H9 (cell line): Measurements from ENCODE around the gene OSBP2. TPM values are rescaled to one million over a fixed set of nuclear protein-coding genes. Genes with fewer than 3 reads are reported as not detected.

Experiments
- DNase-seq: peaks from one replicate; pipeline ENCODE4 v3.0.0-alpha.2; 2017
- H2AFZ ChIP-seq: one replicate; pipeline ENCODE4 v1.6.1; 2013; ENCODE audit warnings: mild to moderate bottlenecking, low read length, control low read depth, moderate library complexity
- H2AK5ac ChIP-seq: 2 replicates; pipeline ENCODE4 v1.6.1; 2013; ENCODE audit warnings: low read length, control low read depth, mixed read lengths; ENCODE audit not compliant: insufficient read length
- H2BK120ac ChIP-seq: one replicate; pipeline ENCODE4 v1.6.1; 2013; ENCODE audit warnings: low read depth, mild to moderate bottlenecking, low read length, control low read depth, inconsistent platforms; ENCODE audit not compliant: poor library complexity, severe bottlenecking
- H2BK12ac ChIP-seq: 2 replicates; pipeline ENCODE4 v1.6.1; 2013; ENCODE audit warnings: low read length, control low read depth, mixed read lengths, low read depth; ENCODE audit not compliant: insufficient read length
- H2BK15ac ChIP-seq: 2 replicates; pipeline ENCODE4 v1.6.1; 2013; ENCODE audit warnings: low read depth, low read length, control low read depth
- H2BK20ac ChIP-seq: one replicate; pipeline ENCODE4 v1.6.1; 2013; ENCODE audit warnings: low read depth, mild to moderate bottlenecking, low read length, control low read depth, inconsistent platforms; ENCODE audit not compliant: poor library complexity, severe bottlenecking
- H2BK5ac ChIP-seq: 2 replicates; pipeline ENCODE4 v1.6.1; 2013; ENCODE audit warnings: low read length, control low read depth, mixed read lengths; ENCODE audit not compliant: insufficient read length
- H3K14ac ChIP-seq: 2 replicates; pipeline ENCODE4 v1.6.1; 2013; ENCODE audit warnings: low read length, control low read depth; ENCODE audit not compliant: insufficient read depth
- H3K18ac ChIP-seq: 2 replicates; pipeline ENCODE4 v1.6.1; 2013; ENCODE audit warnings: low read depth, mild to moderate bottlenecking, mixed read lengths, low read length, control low read depth; ENCODE audit not compliant: insufficient read length
- H3K23ac ChIP-seq: 2 replicates; pipeline ENCODE4 v1.6.1; 2013; ENCODE audit warnings: low read length, control low read depth, mixed read lengths, low read depth; ENCODE audit not compliant: insufficient read length
- H3K23me2 ChIP-seq: 2 replicates; pipeline ENCODE4 v1.6.1; 2013; ENCODE audit warnings: low read depth, mild to moderate bottlenecking, mixed read lengths, low read length, control low read depth; ENCODE audit not compliant: insufficient read length, poor library complexity, severe bottlenecking
- H3K27ac ChIP-seq: 2 replicates; pipeline ENCODE4 v1.5.1; 2013; ENCODE audit warnings: low read length, control low read depth, mixed read lengths, low read depth; ENCODE audit not compliant: insufficient read length
- H3K27me3 ChIP-seq: 2 replicates; pipeline ENCODE4 v1.6.1; 2013; ENCODE audit warnings: low read length, control low read depth, inconsistent platforms; ENCODE audit not compliant: insufficient read depth
- H3K4ac ChIP-seq: 2 replicates; pipeline ENCODE4 v1.6.1; 2013; ENCODE audit warnings: low read depth, mild to moderate bottlenecking, control low read depth, inconsistent platforms, low read length, moderate library complexity
- H3K4me1 ChIP-seq: 2 replicates; pipeline ENCODE4 v1.6.1; 2013; ENCODE audit warnings: low read length, control low read depth, inconsistent platforms; ENCODE audit not compliant: insufficient read depth
- H3K4me2 ChIP-seq: 2 replicates; pipeline ENCODE4 v1.6.1; 2013; ENCODE audit warnings: low read length, control low read depth, mixed read lengths; ENCODE audit not compliant: insufficient read length, insufficient read depth
- H3K56ac ChIP-seq: 2 replicates; pipeline ENCODE4 v1.6.1; 2013; ENCODE audit warnings: low read depth, mild to moderate bottlenecking, mixed read lengths, low read length, control low read depth; ENCODE audit not compliant: insufficient read length
- H3K79me1 ChIP-seq: 2 replicates; pipeline ENCODE4 v1.6.1; 2013; ENCODE audit warnings: low read depth, mild to moderate bottlenecking, moderate library complexity, low read length, control low read depth, inconsistent platforms; ENCODE audit not compliant: insufficient read depth, poor library complexity, severe bottlenecking
- H3K79me2 ChIP-seq: 2 replicates; pipeline ENCODE4 v1.6.1; 2013; ENCODE audit warnings: low read length, control low read depth, inconsistent platforms; ENCODE audit not compliant: insufficient read depth
- H3K9ac ChIP-seq: 2 replicates; pipeline ENCODE4 v1.6.1; 2013; ENCODE audit warnings: low read length, control low read depth, mixed read lengths; ENCODE audit not compliant: insufficient read length; ENCODE audit errors: extremely low read depth
- H3K9me3 ChIP-seq: one replicate; pipeline ENCODE4 v1.6.1; 2013; ENCODE audit warnings: low read depth, low read length, inconsistent platforms; ENCODE audit not compliant: control insufficient read depth
- H3T11ph ChIP-seq: one replicate; pipeline ENCODE4 v1.6.1; 2013; ENCODE audit warnings: mild to moderate bottlenecking, low read length, control low read depth, inconsistent platforms
- H4K20me1 ChIP-seq: one replicate; pipeline ENCODE4 v1.6.1; 2013; ENCODE audit not compliant: control insufficient read depth, insufficient read length, insufficient read depth
- H4K5ac ChIP-seq: 2 replicates; pipeline ENCODE4 v1.6.1; 2013; ENCODE audit warnings: low read depth, mild to moderate bottlenecking, mixed read lengths, low read length, control low read depth; ENCODE audit not compliant: insufficient read length
- H4K8ac ChIP-seq: replicated peaks from 2 replicates; pipeline ENCODE4 v1.6.1; 2013; ENCODE audit warnings: low read length, control low read depth, mixed read lengths, low read depth; ENCODE audit not compliant: insufficient read length
- H4K91ac ChIP-seq: 2 replicates; pipeline ENCODE4 v1.6.1; 2013; ENCODE audit warnings: low read depth, mild to moderate bottlenecking, moderate library complexity, mixed read lengths, low read length, control low read depth; ENCODE audit not compliant: insufficient read length
- H3K27ac Mint-ChIP-seq, 3 experiments: 2 replicates in 2 of 3; 3 replicates in 1 of 3; pipeline ENCODE4 v1.8.0; 2020 to 2021; ENCODE audit warnings: mixed read lengths in 3 of 3, mild to moderate bottlenecking in 1 of 3, moderate library complexity in 1 of 3
- H3K27me3 Mint-ChIP-seq: 2 replicates; pipeline ENCODE4 v1.8.0; 2021; ENCODE audit warnings: low read depth, mild to moderate bottlenecking, moderate library complexity, mixed read lengths
- H3K36me3 Mint-ChIP-seq, 3 experiments: 2 replicates in 2 of 3; 3 replicates in 1 of 3; pipeline ENCODE4 v1.8.0; 2020 to 2021; ENCODE audit warnings: low read depth in 3 of 3, mixed read lengths in 3 of 3; ENCODE audit not compliant: insufficient read depth in 1 of 3
- H3K4me1 Mint-ChIP-seq, 2 experiments: 2 replicates each; pipeline ENCODE4 v1.8.0; 2020; ENCODE audit warnings: mixed read lengths in 2 of 2
- H3K4me3 Mint-ChIP-seq, 2 experiments: 2 replicates in 1 of 2; 3 replicates in 1 of 2; pipeline ENCODE4 v1.8.0; 2020 to 2021; ENCODE audit warnings: mild to moderate bottlenecking in 2 of 2, mixed read lengths in 2 of 2, moderate library complexity in 1 of 2
- H3K9me3 Mint-ChIP-seq, 2 experiments: 2 replicates in 1 of 2; 3 replicates in 1 of 2; pipeline ENCODE4 v1.8.0; 2020; ENCODE audit warnings: mild to moderate bottlenecking in 2 of 2, mixed read lengths in 2 of 2, moderate library complexity in 1 of 2
- WGBS: extraction: QIAGEN DNeasy Blood & Tissue Kit; methylation state at CpG from one replicate; pipeline ENCODE4 v1.1.7; 2013; ENCODE audit warnings: missing lambda C conversion rate, low lambda C conversion rate, mixed read lengths; ENCODE audit not compliant: insufficient read length; ENCODE audit errors: extremely low coverage; 5-methylcytosine and 5-hydroxymethylcytosine counted together
- total RNA-seq: library from RNA; stranded (reverse); gene quantifications from 2 replicates; pipeline ENCODE4 v1.2.1, GENCODE V29; 2021
- TF ChIP-seq, protein P1 (sequence below): fragments of 200-600 bp; sonication (generic); conservative IDR thresholded peaks from 3 replicates; pipeline ENCODE4 v1.8.0; 2021; ENCODE audit warnings: antibody characterized with exemption, mild to moderate bottlenecking

OSBP2 gene
- total RNA-seq, 1 experiment from 2014 or later: 3.4 TPM

- Histone ChIP-seq H3K4ac (no peak overlapping the region), H3K14ac (no peak overlapping the region), H3K79me2 (no peaks in the 10 kb centered on the region), H3K23me2 (no peaks in the 10 kb centered on the region), H2AFZ (no peak overlapping the region), H4K8ac (no peak overlapping the region), H2BK20ac (no peak overlapping the region), H2BK12ac (no peak overlapping the region), H3K27ac (no peak overlapping the region), H3K4me1 (no peaks in the 10 kb centered on the region), H3K79me1 (no peaks in the 10 kb centered on the region), H2BK15ac (no peak overlapping the region), H3T11ph (no peak overlapping the region), H3K56ac (no peak overlapping the region), H2BK5ac (no peak overlapping the region), H2AK5ac (no peak overlapping the region), H2BK120ac (no peak overlapping the region), H3K27me3 (no peaks in the 10 kb centered on the region), H3K4me2 (no peak overlapping the region), H3K9ac (no peak overlapping the region), H3K18ac (no peak overlapping the region), H4K20me1 (no peaks in the 10 kb centered on the region), H4K91ac (no peak overlapping the region), H3K9me3 (no peaks in the 10 kb centered on the region), H3K23ac (no peak overlapping the region), H4K5ac (no peak overlapping the region)
- Mint-ChIP-seq H3K4me1 (peaks cover 13 to 14% of the 10 kb centered on the region in 2 experiments), H3K27ac (no peak overlapping the region; a peak in 1 of 7 replicates), H3K4me3 (no peak overlapping the region), H3K36me3 (no peaks in the 10 kb centered on the region; a peak in 1 of 7 replicates), H3K27me3 (peaks cover 30% of the 10 kb centered on the region), H3K9me3 (no peaks in the 10 kb centered on the region)
- TF ChIP-seq, protein P1, sequence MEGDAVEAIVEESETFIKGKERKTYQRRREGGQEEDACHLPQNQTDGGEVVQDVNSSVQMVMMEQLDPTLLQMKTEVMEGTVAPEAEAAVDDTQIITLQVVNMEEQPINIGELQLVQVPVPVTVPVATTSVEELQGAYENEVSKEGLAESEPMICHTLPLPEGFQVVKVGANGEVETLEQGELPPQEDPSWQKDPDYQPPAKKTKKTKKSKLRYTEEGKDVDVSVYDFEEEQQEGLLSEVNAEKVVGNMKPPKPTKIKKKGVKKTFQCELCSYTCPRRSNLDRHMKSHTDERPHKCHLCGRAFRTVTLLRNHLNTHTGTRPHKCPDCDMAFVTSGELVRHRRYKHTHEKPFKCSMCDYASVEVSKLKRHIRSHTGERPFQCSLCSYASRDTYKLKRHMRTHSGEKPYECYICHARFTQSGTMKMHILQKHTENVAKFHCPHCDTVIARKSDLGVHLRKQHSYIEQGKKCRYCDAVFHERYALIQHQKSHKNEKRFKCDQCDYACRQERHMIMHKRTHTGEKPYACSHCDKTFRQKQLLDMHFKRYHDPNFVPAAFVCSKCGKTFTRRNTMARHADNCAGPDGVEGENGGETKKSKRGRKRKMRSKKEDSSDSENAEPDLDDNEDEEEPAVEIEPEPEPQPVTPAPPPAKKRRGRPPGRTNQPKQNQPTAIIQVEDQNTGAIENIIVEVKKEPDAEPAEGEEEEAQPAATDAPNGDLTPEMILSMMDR: no peak
- no CpG with 5 or more reads among the region's 6 CpGs for WGBS
- no peak for DNase-seq
Observed at GRCh38 chr22:30674482-30674881, 20.2 kb upstream of the OSBP2 start.
